Muscle layer of colon (tissue), 2 donors: ENCODE data around the gene APOLD1.
"Not testable (repeated sequence)": the region's sequence is repeated elsewhere in the genome, so short reads cannot be mapped to it uniquely, and the experiment has no call there.

Source experiments
- H3K27ac ChIP-seq: one replicate; pipeline ENCODE4 v1.7.0; 2013; ENCODE audit warnings: low read depth, mild to moderate bottlenecking, low read length, moderate library complexity
- H3K27me3 ChIP-seq, 2 donors: one replicate each; pipeline ENCODE4 v1.7.0; 2013; ENCODE audit warnings: low read length in 2 of 2, mild to moderate bottlenecking in 2 of 2; ENCODE audit not compliant: insufficient read depth in 2 of 2, control insufficient read depth in 1 of 2
- H3K36me3 ChIP-seq: one replicate; pipeline ENCODE4 v1.7.0; 2013; ENCODE audit warnings: mild to moderate bottlenecking, low read length; ENCODE audit not compliant: insufficient read depth
- H3K4me1 ChIP-seq: one replicate; pipeline ENCODE4 v1.7.0; 2013; ENCODE audit warnings: mild to moderate bottlenecking, low read length; ENCODE audit not compliant: insufficient read depth
- H3K4me3 ChIP-seq, 2 donors: one replicate each; pipeline ENCODE4 v1.7.0; 2013; ENCODE audit warnings: low read length in 2 of 2, low read depth in 1 of 2, mild to moderate bottlenecking in 1 of 2, moderate library complexity in 1 of 2
- H3K9ac ChIP-seq: one replicate; pipeline ENCODE4 v1.7.0; 2013; ENCODE audit warnings: low read length
- H3K9me3 ChIP-seq: one replicate; pipeline ENCODE4 v1.7.0; 2013; ENCODE audit warnings: mild to moderate bottlenecking, low read length
- donor health status: abdominal sarcoma.
- donor health status: Adenocarcinoma of cecum.

APOLD1 gene

DNA sequence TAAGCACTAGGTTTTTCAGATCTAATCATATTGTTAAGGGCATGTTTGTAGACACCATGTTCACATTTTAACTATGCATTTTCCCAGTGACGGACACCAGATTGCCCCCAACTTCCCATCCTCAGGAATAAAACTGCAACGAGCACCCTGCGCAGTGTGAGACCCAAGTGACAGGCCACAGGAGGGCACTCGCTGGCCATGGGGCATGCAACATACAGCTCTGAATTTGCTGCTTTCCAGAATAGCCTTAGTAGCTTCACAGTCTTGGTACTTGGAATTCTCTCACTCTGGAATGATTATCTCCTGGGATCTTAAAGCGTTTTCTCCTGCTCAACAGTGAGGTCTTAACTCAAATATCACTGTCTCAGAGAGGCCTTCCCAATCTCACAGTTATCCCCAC lies 26.7 kb downstream of the APOLD1 start:
- Histone ChIP-seq H3K27me3 (no peaks in the 10 kb centered on the region), H3K9ac (no peak overlapping the region)

DNA sequence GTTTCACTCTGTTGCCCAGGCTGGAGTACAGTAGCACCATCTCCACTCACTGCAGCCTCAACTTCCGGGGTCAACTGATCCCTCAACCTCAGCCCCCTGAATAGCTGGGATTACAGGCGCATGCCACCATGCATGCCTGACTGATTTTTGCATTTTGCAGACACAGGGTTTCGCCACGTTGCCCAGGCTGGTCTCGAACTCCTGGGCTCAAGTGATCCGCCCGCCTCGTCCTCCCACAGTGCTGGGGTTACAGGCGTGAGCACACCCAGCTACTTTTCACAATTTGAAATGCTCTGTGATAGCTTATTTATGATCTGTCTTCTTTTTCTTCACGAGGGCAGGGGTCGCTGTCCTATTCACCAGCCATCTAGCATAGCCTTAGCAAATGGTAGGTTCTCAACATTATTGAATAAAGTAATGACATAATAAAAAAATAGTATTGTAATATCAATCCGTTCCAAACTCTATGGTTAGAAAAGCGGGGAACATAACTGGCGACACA lies 27.2 kb downstream of the APOLD1 start:
- Histone ChIP-seq H3K9me3 (no peaks in the 10 kb centered on the region), H3K4me1 (peaks cover 23% of the 10 kb centered on the region), H3K4me3 (peak overlapping the region in 1 of 2 donors; percentile 98), H3K36me3 (no peaks in the 10 kb centered on the region), H3K27ac (no peak overlapping the region), H3K27me3 (no peaks in the 10 kb centered on the region), H3K9ac (no peak overlapping the region)

More for the DNA sequence above, 26.7 kb downstream of the APOLD1 start:
- no peak overlapping the region for H3K4me3 ChIP-seq
- H3K9me3 ChIP-seq = no peaks in the 10 kb centered on the region
- no peaks in the 10 kb centered on the region for H3K36me3 ChIP-seq
- no peak overlapping the region for H3K27ac ChIP-seq
- peaks cover 23% of the 10 kb centered on the region for H3K4me1 ChIP-seq

DNA sequence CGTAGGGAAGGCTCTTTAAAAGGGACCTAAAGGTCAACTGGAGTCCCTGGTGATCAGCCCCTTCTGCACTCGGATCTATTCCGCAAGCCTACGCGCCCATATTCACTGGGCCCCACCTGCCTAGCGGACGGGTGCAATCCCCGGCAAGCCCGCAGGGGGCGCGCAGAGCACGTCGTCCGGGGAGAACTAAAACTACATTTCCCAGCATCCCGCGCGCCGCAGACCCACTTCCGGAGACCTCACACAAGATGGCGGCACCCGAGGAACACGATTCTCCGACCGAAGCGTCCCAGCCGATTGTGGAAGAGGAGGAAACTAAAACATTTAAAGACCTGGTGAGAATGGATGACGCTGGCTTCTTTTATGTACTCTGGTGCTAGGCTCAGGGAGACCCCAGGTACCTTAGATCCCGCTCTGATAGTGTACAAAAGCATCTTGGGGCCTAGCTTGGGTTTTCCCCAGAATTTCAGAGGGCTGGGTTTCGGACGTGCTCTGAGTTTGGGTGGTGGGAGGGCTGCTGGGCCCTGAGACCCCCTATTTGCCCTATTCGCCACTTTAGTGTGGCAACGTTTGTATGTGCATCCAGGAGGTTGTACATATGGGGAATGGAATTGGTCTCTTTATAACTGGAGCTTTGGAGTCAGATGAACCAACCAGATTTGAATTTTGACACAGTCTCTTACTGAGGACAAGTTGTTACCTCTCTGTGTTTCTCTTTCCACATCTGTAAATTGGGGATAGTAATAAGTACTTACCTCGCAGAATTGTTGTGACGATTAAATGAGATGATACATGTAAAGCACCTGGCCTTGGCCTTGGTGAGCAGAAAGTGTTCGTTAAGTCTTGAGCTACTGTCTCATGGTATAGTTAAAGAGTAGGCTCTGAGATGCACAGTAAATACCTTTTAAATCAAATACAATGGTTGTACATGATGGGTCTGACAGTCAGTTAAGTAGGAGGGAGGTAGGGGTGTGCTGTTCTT lies 28.0 kb downstream of the APOLD1 start, which contains the start of gene DDX47:
TSS of gene DDX47 (plus strand) at position 227 of the 982 bp plus-strand sequence. CDS start at position 249, 22 bp downstream.
- H3K27me3 ChIP-seq = no peaks in the 10 kb centered on the region
- H3K4me3 ChIP-seq = peak within 1 kb of the TSS; percentile 98 to 99
- peaks cover 23% of the 10 kb centered on the region for H3K4me1 ChIP-seq
- H3K27ac ChIP-seq = peak within 1 kb of the TSS; percentile 85
- no peaks in the 10 kb centered on the region for H3K9me3 ChIP-seq
- peak within 1 kb of the TSS; percentile 95 for H3K9ac ChIP-seq
- H3K36me3 ChIP-seq = no peaks in the 10 kb centered on the region

DNA sequence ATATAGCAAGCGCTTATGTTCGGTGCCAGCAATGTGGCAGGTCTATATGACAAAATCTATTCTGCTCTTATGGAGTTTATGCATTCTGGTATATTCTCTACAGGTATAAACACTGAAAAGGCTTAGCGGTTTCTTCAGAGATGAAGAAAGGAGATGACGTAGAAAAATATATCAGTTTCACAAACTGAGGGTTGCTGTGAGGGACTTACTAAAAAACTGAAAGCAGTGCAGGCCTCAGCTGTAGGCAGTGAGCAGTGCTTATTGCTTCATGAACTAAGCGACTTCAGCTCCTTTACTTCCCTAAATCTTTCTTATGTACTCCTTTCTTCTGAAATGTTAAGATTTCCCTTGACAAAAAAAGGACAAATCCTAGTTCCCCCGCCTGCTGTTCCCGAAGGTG lies 32.2 kb downstream of the APOLD1 start:
- peaks cover 41% of the 10 kb centered on the region for H3K4me1 ChIP-seq
- no peak overlapping the region for H3K9ac ChIP-seq
- no peak overlapping the region for H3K27ac ChIP-seq
- H3K9me3 ChIP-seq = no peaks in the 10 kb centered on the region
- no peak overlapping the region for H3K4me3 ChIP-seq
- peaks cover 21% of the 10 kb centered on the region for H3K36me3 ChIP-seq
- no peaks in the 10 kb centered on the region for H3K27me3 ChIP-seq

DNA sequence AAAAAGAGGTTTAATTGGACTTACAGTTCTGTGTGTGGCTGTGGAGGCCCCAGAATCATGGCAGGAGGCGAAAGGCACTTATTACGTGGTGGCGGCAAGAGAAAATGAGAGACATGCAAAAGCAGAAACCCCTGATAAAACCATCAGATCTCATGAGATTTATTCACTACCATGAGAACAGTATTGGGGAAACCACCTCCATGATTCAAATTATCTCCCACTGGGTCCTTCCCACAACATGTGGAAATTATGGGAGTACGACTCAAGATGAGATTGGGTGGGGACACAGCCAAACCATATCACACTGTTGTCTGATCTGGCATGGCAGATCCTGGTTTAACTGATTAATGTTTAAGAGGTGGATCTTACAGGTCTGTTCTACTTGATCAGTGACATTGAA lies 33.2 kb downstream of the APOLD1 start:
- H3K9me3 ChIP-seq = no peaks in the 10 kb centered on the region
- H3K36me3 ChIP-seq = peaks cover 31% of the 10 kb centered on the region
- no peak overlapping the region for H3K4me3 ChIP-seq
- no peak overlapping the region for H3K9ac ChIP-seq
- H3K27me3 ChIP-seq = no peaks in the 10 kb centered on the region
- H3K4me1 ChIP-seq = peaks cover 40% of the 10 kb centered on the region
- no peak overlapping the region for H3K27ac ChIP-seq

DNA sequence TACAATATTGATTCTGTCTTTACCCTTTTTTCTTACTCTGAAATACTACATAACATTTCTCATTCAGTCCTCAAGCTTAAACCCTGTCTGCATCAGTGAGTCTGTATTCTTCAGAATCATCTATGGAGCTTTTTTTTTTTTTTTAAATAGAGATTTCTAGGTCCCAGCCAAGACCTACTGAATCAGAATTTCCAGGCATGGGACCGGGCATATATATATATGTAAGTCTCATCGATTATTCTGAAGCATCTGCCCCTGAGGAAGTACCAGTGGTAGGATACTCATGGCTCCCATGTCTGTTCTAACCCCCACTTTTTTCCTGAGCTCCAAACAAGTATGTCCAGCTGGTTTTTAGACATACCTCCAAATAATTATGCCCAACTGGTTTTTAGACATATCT lies 33.8 kb downstream of the APOLD1 start:
- H3K36me3 ChIP-seq = peaks cover 36% of the 10 kb centered on the region
- peaks cover 35% of the 10 kb centered on the region for H3K4me1 ChIP-seq
- H3K27ac ChIP-seq = no peak overlapping the region

DNA sequence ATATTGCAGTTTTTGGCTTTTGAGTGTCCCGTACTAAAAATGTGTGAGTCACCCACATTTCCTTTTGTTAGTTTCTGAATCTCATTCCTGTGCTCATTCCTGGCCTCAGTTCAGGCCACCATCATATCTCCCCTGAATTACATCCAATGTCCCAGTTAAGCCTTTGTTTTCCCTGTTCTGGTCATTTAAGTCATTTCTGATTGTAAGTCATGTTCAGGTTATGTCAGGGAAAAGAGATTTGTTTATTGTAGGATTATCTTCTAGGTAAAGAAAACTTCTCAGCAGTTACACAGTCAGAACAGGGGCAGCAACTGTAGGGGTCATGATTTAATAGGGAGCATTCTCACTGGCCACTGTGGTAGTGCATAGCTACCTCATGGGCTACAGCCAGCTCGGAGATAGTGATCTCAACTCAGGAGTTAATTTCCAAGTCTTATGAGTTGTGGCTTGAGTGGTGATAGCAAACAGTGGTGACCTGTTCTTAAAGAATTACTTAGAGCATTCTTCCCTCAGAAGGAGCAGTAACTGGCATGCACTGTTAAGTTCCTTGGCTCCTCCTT lies 34.4 kb downstream of the APOLD1 start:
- Histone ChIP-seq H3K27me3 (no peaks in the 10 kb centered on the region), H3K36me3 (peaks cover 42% of the 10 kb centered on the region), H3K27ac (no peak overlapping the region), H3K9me3 (no peaks in the 10 kb centered on the region), H3K4me1 (peaks cover 30% of the 10 kb centered on the region), H3K9ac (no peak overlapping the region), H3K4me3 (no peak overlapping the region)

More for the DNA sequence above, 33.8 kb downstream of the APOLD1 start:
- no peak overlapping the region for H3K9ac ChIP-seq
- no peaks in the 10 kb centered on the region for H3K9me3 ChIP-seq
- no peak overlapping the region for H3K4me3 ChIP-seq
- no peaks in the 10 kb centered on the region for H3K27me3 ChIP-seq

DNA sequence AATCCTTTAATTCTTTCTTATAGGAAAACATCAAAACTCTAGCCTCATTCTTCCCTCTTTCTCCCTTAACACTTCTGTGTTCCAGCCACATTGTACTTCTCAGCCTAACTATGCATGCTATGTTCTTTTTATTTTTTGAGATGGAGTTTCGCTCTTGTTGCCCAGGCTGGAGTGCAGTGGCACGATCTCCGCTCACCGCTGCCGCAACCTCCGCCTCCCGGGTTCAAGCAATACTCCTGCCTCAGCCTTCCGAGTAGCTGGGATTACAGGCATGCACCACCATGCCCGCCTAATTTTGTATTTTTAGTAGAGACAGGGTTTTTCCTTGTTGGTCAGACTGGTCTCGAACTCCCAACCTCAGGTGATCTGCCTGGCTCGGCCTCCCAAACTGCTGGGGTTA lies 34.9 kb downstream of the APOLD1 start:
- not testable (repeated sequence) for H3K9ac ChIP-seq, H3K27me3 ChIP-seq, H3K4me3 ChIP-seq, H3K9me3 ChIP-seq, H3K27ac ChIP-seq
- H3K4me1 ChIP-seq = peaks cover 29% of the 10 kb centered on the region
- peaks cover 48% of the 10 kb centered on the region for H3K36me3 ChIP-seq

DNA sequence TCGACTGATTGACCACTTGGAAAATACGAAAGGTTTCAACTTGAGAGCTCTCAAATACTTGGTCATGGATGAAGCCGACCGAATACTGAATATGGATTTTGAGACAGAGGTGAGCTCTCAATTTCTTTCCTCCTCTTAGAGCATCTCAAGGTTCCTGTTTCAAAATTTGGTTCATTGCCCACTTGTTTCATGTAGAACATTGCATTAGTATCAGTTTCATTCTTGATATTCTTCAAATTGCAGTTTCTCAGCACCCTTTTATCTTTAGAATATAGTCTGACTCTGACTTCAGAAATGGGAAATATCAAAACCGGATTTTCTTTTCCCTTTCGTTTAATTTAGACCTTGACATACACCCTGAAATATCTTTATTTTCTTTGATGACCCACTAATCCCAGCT lies 36.5 kb downstream of the APOLD1 start:
- Histone ChIP-seq H3K27me3 (no peaks in the 10 kb centered on the region), H3K27ac (no peak overlapping the region), H3K4me3 (no peak overlapping the region), H3K9ac (no peak overlapping the region), H3K9me3 (no peaks in the 10 kb centered on the region), H3K4me1 (peaks cover 18% of the 10 kb centered on the region), H3K36me3 (peaks cover 64% of the 10 kb centered on the region)

DNA sequence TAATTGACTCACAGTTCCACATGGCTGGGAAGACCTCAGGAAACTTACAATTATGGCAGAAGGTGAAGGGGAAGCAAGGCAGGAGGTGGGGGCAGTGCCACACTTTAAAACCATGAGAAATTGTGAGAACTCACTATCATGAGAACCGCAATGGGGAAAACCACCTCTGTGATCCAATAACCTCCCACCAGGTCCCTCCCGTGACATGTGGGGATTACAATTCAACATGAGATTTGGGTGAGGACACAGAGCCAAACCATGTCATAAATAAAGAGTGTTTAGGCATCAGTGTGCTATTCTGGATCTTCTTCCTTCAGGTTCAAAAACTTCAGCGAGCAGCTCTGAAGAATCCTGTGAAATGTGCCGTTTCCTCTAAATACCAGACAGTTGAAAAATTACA lies 37.4 kb downstream of the APOLD1 start:
- peaks cover 71% of the 10 kb centered on the region for H3K36me3 ChIP-seq
- no peak overlapping the region for H3K27ac ChIP-seq
- peaks cover 18% of the 10 kb centered on the region for H3K4me1 ChIP-seq

DNA sequence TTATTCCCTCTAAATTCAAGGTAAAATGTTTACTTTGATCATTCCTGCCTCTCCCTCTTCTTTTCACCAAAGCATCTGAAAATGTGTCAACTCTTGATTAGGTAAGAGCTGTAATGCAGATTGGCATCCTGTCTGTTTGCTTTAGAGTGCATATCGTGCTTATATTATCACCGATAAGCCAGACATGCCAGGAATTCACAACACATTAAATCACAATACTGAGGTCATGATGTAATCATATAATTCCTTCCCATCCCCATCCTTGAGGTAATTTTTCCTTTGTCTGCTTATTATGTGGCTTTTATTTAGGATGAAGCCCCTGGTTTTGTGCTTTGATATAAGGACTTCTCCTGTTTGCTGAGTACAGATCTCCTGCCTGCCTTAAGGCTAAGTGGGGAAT lies 37.8 kb downstream of the APOLD1 start:
- H3K9me3 ChIP-seq = no peaks in the 10 kb centered on the region
- H3K4me1 ChIP-seq = peaks cover 18% of the 10 kb centered on the region
- no peak overlapping the region for H3K4me3 ChIP-seq
- peaks cover 72% of the 10 kb centered on the region for H3K36me3 ChIP-seq
- no peak overlapping the region for H3K9ac ChIP-seq
- no peaks in the 10 kb centered on the region for H3K27me3 ChIP-seq
- no peak overlapping the region for H3K27ac ChIP-seq

More for the DNA sequence above, 37.4 kb downstream of the APOLD1 start:
- no peak overlapping the region for H3K4me3 ChIP-seq
- no peaks in the 10 kb centered on the region for H3K9me3 ChIP-seq
- H3K9ac ChIP-seq = no peak overlapping the region
- H3K27me3 ChIP-seq = no peaks in the 10 kb centered on the region
